K562 (cell line): ENCODE data around the gene PRDX2. TPM values are rescaled to one million over a fixed set of nuclear protein-coding genes. Genes with fewer than 3 reads are reported as not detected.
"Not testable (repeated sequence)": the region's sequence is repeated elsewhere in the genome, so short reads cannot be mapped to it uniquely, and the experiment has no call there.

Experiments used
- ATAC-seq: fragments of 200-7000 bp; cut with Tn5 transposase; 3 replicates; pipeline ENCODE4 v1.9.1; 2020; ENCODE audit warnings: moderate library complexity
- BruUV-seq: library from RNA; stranded (reverse); fragments of 400-500 nt; replicated peaks from 2 replicates; lab custom pipeline; 2021; lab: Mats Ljungman, UMichigan
- CTCF ChIA-PET: fragments of 300-600 bp; formaldehyde crosslinking; extraction: SDS; loops from one replicate; lab custom pipeline; 2021; ENCODE audit warnings: low intra/inter-chr PET ratio; lab: Yijun Ruan, JAX
- POLR2A ChIA-PET: fragments of 300-600, 350-650 bp; sonication (Branson Sonifier 250); formaldehyde crosslinking; extraction: SDS; loops from one replicate; lab custom pipeline; 2021; ENCODE audit warnings: antibody characterized with exemption, inconsistent platforms; lab: Yijun Ruan, JAX
- DNase-seq, 4 experiments: peaks; one replicate each; pipeline versions ENCODE4 v3.0.0 to v3.0.0-alpha.2; 2011 to 2018; ENCODE audit warnings: low spot score in 3 of 4, mixed read lengths in 3 of 4; ENCODE audit errors: extremely low read depth in 1 of 4
- FAIRE-seq: peaks from 2 replicates; lab custom pipeline; 2011; peaks lifted over from hg19 to GRCh38; lab: Jason Lieb, UNC
- H2AFZ ChIP-seq: 2 replicates; pipeline ENCODE4 v1.6.0; 2011; ENCODE audit warnings: low read depth, low read length, control low read depth, inconsistent platforms
- H3K27ac ChIP-seq: fragments of 200-600 bp; 3 replicates; pipeline ENCODE4 v1.8.0; 2011; ENCODE audit warnings: low read depth, mild to moderate bottlenecking, control low read depth, inconsistent platforms, low read length, moderate library complexity, mixed read lengths; ENCODE audit errors: extremely low read depth
- H3K27me3 ChIP-seq, 2 experiments: fragments of 300-600 bp in 1 of 2; 2 replicates in 1 of 2; 3 replicates in 1 of 2; pipeline versions ENCODE4 v1.6.0 to v1.8.0; 2011; ENCODE audit warnings: inconsistent platforms in 2 of 2, low read length in 2 of 2, mild to moderate bottlenecking in 1 of 2, mixed read lengths in 1 of 2, moderate library complexity in 1 of 2; ENCODE audit not compliant: control insufficient read depth in 2 of 2, insufficient read depth in 2 of 2
- H3K36me3 ChIP-seq: fragments of 300-600 bp; 3 replicates; pipeline ENCODE4 v1.8.0; 2011; ENCODE audit warnings: mild to moderate bottlenecking, low read length, inconsistent platforms; ENCODE audit not compliant: control insufficient read depth, insufficient read depth
- H3K4me1 ChIP-seq, 2 experiments: fragments of 200-600 bp in 1 of 2; replicated peaks in 1 of 2; 2 replicates in 1 of 2; 3 replicates in 1 of 2; pipeline versions ENCODE4 v1.5.1 to v1.8.0; 2011; ENCODE audit warnings: inconsistent platforms in 2 of 2, low read length in 2 of 2, mild to moderate bottlenecking in 1 of 2, mixed read lengths in 1 of 2, moderate library complexity in 1 of 2; ENCODE audit not compliant: control insufficient read depth in 2 of 2, insufficient read depth in 2 of 2
- H3K4me2 ChIP-seq: 2 replicates; pipeline ENCODE4 v1.6.1; 2011; ENCODE audit warnings: low read length, control low read depth, inconsistent platforms, mixed read lengths; ENCODE audit not compliant: insufficient read depth
- H3K4me3 ChIP-seq: fragments of 200-600 bp; sonication (generic), shearing (Covaris generic); 2 replicates; pipeline ENCODE4 v1.5.1; 2016; ENCODE audit warnings: control low read depth, inconsistent platforms
- H3K79me2 ChIP-seq: fragments of 200-600 bp; 3 replicates; pipeline ENCODE4 v1.8.0; 2011; ENCODE audit warnings: low read length, inconsistent platforms; ENCODE audit not compliant: control insufficient read depth, insufficient read depth
- H3K9ac ChIP-seq, 2 experiments: 2 replicates each; pipeline versions ENCODE4 v1.6.0 to v1.6.1; 2011; ENCODE audit warnings: low read depth in 2 of 2, low read length in 2 of 2, control low read depth in 1 of 2, inconsistent platforms in 1 of 2, mild to moderate bottlenecking in 1 of 2, mixed read lengths in 1 of 2; ENCODE audit not compliant: insufficient read depth in 1 of 2
- H3K9me1 ChIP-seq: one replicate; pipeline ENCODE4 v1.6.0; 2011; ENCODE audit warnings: inconsistent platforms, mild to moderate bottlenecking, low read length, moderate library complexity; ENCODE audit not compliant: control insufficient read depth, insufficient read depth
- H3K9me3 ChIP-seq: replicated peaks from 2 replicates; pipeline ENCODE4 v1.5.1; 2011; ENCODE audit warnings: low read depth, low read length, inconsistent platforms; ENCODE audit not compliant: control insufficient read depth, insufficient read depth
- H4K20me1 ChIP-seq: replicated peaks from 2 replicates; pipeline ENCODE4 v1.6.1; 2011; ENCODE audit warnings: low read length, inconsistent platforms, mixed read lengths; ENCODE audit not compliant: control insufficient read depth, insufficient read depth
- ARID1B ChIP-seq: fragments of 450-650 bp; IDR thresholded peaks from 2 replicates; pipeline ENCODE4 v1.6.1; 2016; ENCODE audit warnings: antibody characterized with exemption, mild to moderate bottlenecking, inconsistent platforms
- CBFA2T2 ChIP-seq: fragments of 450-650 bp; conservative IDR thresholded peaks from 2 replicates; pipeline ENCODE4 v1.6.1; 2017; ENCODE audit warnings: mild to moderate bottlenecking
- CBFA2T3 ChIP-seq: fragments of 450-650 bp; IDR thresholded peaks from 2 replicates; pipeline ENCODE4 v1.6.1; 2017
- CCNT2 ChIP-seq: IDR thresholded peaks from 2 replicates; pipeline ENCODE4 v1.6.1; 2011; ENCODE audit warnings: borderline replicate concordance, low read depth, mild to moderate bottlenecking, moderate library complexity, mixed read lengths, low read length; ENCODE audit not compliant: insufficient read length; ENCODE audit errors: extremely low read depth
- DPF2 ChIP-seq: fragments of 450-650 bp; IDR thresholded peaks from 2 replicates; pipeline ENCODE4 v1.6.1; 2016
- EP300 ChIP-seq: IDR thresholded peaks from 2 replicates; pipeline ENCODE4 v1.6.1; 2012; ENCODE audit warnings: low read length, improper control_type of control experiment
- FOXK1 ChIP-seq: sonication (generic); formaldehyde crosslinking; IDR thresholded peaks from 2 replicates; pipeline ENCODE4 v1.8.0; 2022; ENCODE audit warnings: missing genetic modification reagents, mild to moderate bottlenecking, borderline replicate concordance
- NFE2 ChIP-seq: IDR thresholded peaks from 2 replicates; pipeline ENCODE4 v1.6.1; 2014; ENCODE audit warnings: antibody characterized with exemption, low read depth
- RBFOX2 ChIP-seq: fragments of 200-400 bp; formaldehyde crosslinking; IDR thresholded peaks from 2 replicates; pipeline ENCODE4 v1.6.1; 2017; ENCODE audit warnings: low read depth, mild to moderate bottlenecking, low read length, moderate library complexity
- TAL1 ChIP-seq: fragments of 450-650 bp; IDR thresholded peaks from 2 replicates; pipeline ENCODE4 v1.6.1; 2016; ENCODE audit warnings: mild to moderate bottlenecking
- TCF3 ChIP-seq: sonication (generic); formaldehyde crosslinking; IDR thresholded peaks from 2 replicates; pipeline ENCODE4 v1.4.0; 2020; ENCODE audit warnings: mild to moderate bottlenecking, missing genetic modification reagents
- ZBTB7A ChIP-seq: IDR thresholded peaks from 2 replicates; pipeline ENCODE4 v1.6.1; 2011; ENCODE audit warnings: low read depth, mild to moderate bottlenecking, low read length, moderate library complexity, borderline replicate concordance; ENCODE audit not compliant: control insufficient read depth
- WGBS: fragments of 100-300 bp; shearing (Covaris generic); methylation state at CpG from one replicate; pipeline ENCODE4 v1.1.6; 2016; ENCODE audit warnings: low coverage, mixed read lengths; ENCODE audit not compliant: insufficient coverage; ENCODE audit errors: missing lambda C conversion rate; 5-methylcytosine and 5-hydroxymethylcytosine counted together
- in situ Hi-C: fragments of 300-500 bp; cut with MboI; formaldehyde crosslinking; loops from 4 replicates; pipeline ENCODE4 v1.15.0; 2018; ENCODE audit warnings: inconsistent platforms, mixed read lengths
- intact Hi-C: fragments of 100-400 bp; cut with micrococcal nuclease; formaldehyde crosslinking; loops from 2 replicates; pipeline ENCODE4 v1.14.2; 2022
- polyA plus RNA-seq, 8 experiments: library from polyadenylated mRNA; depleted of rRNA in 4 of 8; stranded (reverse) in 5 of 8; unstranded in 3 of 8; fragments of >200 nt; fragmentation: Nextera tagmentation in 2 of 8; fragmentation: Illumina TruSeq in 1 of 8; extraction: Ambion mirVana in 2 of 8; extraction: Trizol in 1 of 8; gene quantifications; 2 replicates each; pipeline versions ENCODE4 v1.2.1 to v1.2.3, GENCODE V29; 2011 to 2014; ENCODE audit warnings: inconsistent platforms in 1 of 8, missing spikeins in 1 of 8
- total RNA-seq, 7 experiments: library from RNA; depleted of rRNA in 6 of 7; stranded (reverse); fragments of >200 nt in 6 of 7; fragmentation: Illumina TruSeq in 2 of 7; extraction: Trizol in 2 of 7; gene quantifications; 2 replicates each; pipeline versions ENCODE4 v1.2.1 to v1.2.3, GENCODE V29; 2011 to 2021; ENCODE audit warnings: low replicate concordance in 1 of 7

Gene PRDX2
- total and polyA plus RNA-seq, 9 of the 15 experiments (the other 6 are each of a cell fraction or from before 2014, with no cell fraction given), result 206 to 1,183 (median 415) TPM

GRCh38 chr19:12799742-12800465 lies 1.7 kb downstream of the PRDX2 start:
- no peak for FAIRE-seq
- peak in 2 of 4 experiments; percentile 9 to 56 for DNase-seq
- POLR2A ChIA-PET, result interaction anchor here (0.6 to 2.7 kb wide), 5 partner anchors 8 to 320 kb away, joined by 3 to 12 read pairs (median 3); partner anchors contain the start of gene JUNB
- Histone ChIP-seq H4K20me1 (no peaks in the 10 kb centered on the region), H3K9ac (peak overlapping the region; percentile 90 to 96; a peak in 3 of 4 replicates), H3K4me2 (peak overlapping the region; percentile 82), H3K36me3 (peaks cover 33% of the 10 kb centered on the region; the same call in 2 of the 3 replicates), H3K27ac (peak overlapping the region; percentile 90; the same call in 2 of the 3 replicates), H3K27me3 (no peaks in the 10 kb centered on the region), H3K79me2 (peaks cover 30% of the 10 kb centered on the region), H3K9me3 (no peaks in the 10 kb centered on the region), H2AFZ (no peak overlapping the region)
- intact Hi-C loops (loop anchor here (10.0 kb wide), 1 partner anchor 235 kb away; no protein-coding TSS in a partner anchor), in situ Hi-C loops (loop anchor here (5.0 kb wide), 1 partner anchor 88 kb away; no protein-coding TSS in a partner anchor)
- CTCF ChIA-PET, result interaction anchor here (0.6 kb wide), 1 partner anchor 56 kb away, joined by 3 read pairs; no protein-coding TSS in a partner anchor
- WGBS, result 57% methylated on average over 18 of the region's 18 CpGs
- peak; percentile 34; the same call in 1 of the 2 replicates for TF ChIP-seq RBFOX2
- TF ChIP-seq CBFA2T2, result peak; percentile 35; the same call in 1 of the 2 replicates
- TF ChIP-seq NFE2, result no peak
- TF ChIP-seq CBFA2T3, result peak; percentile 57
- peak; percentile 17; the same call in 1 of the 2 replicates for TF ChIP-seq ZBTB7A
- TF ChIP-seq TAL1, result no peak
- TF ChIP-seq ARID1B, result peak; percentile 45; the same call in 1 of the 2 replicates
- TF ChIP-seq CCNT2, result no peak
- peak; percentile 7; the same call in 1 of the 2 replicates for TF ChIP-seq EP300
- peak; percentile 27; the same call in 1 of the 2 replicates for TF ChIP-seq TCF3 (CRISPR knock-in tag)
- TF ChIP-seq DPF2, result peak; percentile 31; the same call in 1 of the 2 replicates
- 0 out of 2 replicates have a peak, but pooled peaks have one; percentile 58 for TF ChIP-seq FOXK1 (CRISPR knock-in tag)
- TF ChIP-seq, all 486 proteins: peak for 9
- H3K4me3 ChIP-seq, result peak overlapping the region; percentile 76
- H3K9me1 ChIP-seq, result no peaks in the 10 kb centered on the region
- BruUV-seq, result no TSS peak
- peaks cover 35 to 57% of the 10 kb centered on the region in 2 experiments; a peak in 4 of 5 replicates for H3K4me1 ChIP-seq
- ATAC-seq, result no peak

GRCh38 chr19:12797607-12798006 lies 4.0 kb downstream of the PRDX2 start:
- Histone ChIP-seq H3K4me1 (peaks cover 34 to 64% of the 10 kb centered on the region in 2 experiments), H3K36me3 (peaks cover 33% of the 10 kb centered on the region; the same call in 2 of the 3 replicates), H3K79me2 (peaks cover 42% of the 10 kb centered on the region)
- in situ Hi-C loops (loop anchor here (5.0 kb wide), 1 partner anchor 85 kb away; no protein-coding TSS in a partner anchor), intact Hi-C loops (loop anchor here (10.0 kb wide), 1 partner anchor 233 kb away; no protein-coding TSS in a partner anchor)
- 96% methylated on average over 3 of the region's 7 CpGs for WGBS
- H3K9me1 ChIP-seq, DNase-seq, H3K4me3 ChIP-seq, H2AFZ ChIP-seq, H3K27ac ChIP-seq, H4K20me1 ChIP-seq, H3K27me3 ChIP-seq, BruUV-seq, H3K9me3 ChIP-seq, H3K9ac ChIP-seq, FAIRE-seq, H3K4me2 ChIP-seq, ATAC-seq: not testable (repeated sequence)
- ChIA-PET CTCF (interaction anchor here (0.7 to 2.6 kb wide), 3 partner anchors 21 to 81 kb away, joined by 5 to 30 read pairs (median 11); partner anchors contain the start of gene HOOK2), POLR2A (interaction anchor here (0.7 kb wide), 1 partner anchor 76 kb away, joined by 3 read pairs; no protein-coding TSS in a partner anchor)
